ENCODE data around the gene PRRG2.

- TF ChIP-seq POLR2A (IDR thresholded peaks at IDR 0.05; ENCODE audit: low read depth, low read length) (no peak), POLR2AphosphoS5 (IDR thresholded peaks at IDR 0.05; ENCODE audit: low read depth, low read length) (no peak), SPI1 (IDR thresholded peaks at IDR 0.05; ENCODE audit: low read depth, low read length) (no peak), TAF1 (IDR thresholded peaks at IDR 0.05; ENCODE audit: low read depth, low read length) (no peak), PAX5 (IDR thresholded peaks at IDR 0.05; ENCODE audit: insufficient read depth, low read length, severe bottlenecking) (no peak)
These were observed 16.5 kb upstream of the PRRG2 start for GRCh38 chr19:49564616-49565045.

Measured in GM12891 (cell line).